ENCODE results near the gene CTPS2. TPM values are rescaled to one million over a fixed set of nuclear protein-coding genes. Genes with fewer than 3 reads are reported as not detected.

The CTPS2 gene
- total RNA-seq, 4 donors from 2014 or later: 15.9 to 25.0 (median 19.3) TPM

DNA sequence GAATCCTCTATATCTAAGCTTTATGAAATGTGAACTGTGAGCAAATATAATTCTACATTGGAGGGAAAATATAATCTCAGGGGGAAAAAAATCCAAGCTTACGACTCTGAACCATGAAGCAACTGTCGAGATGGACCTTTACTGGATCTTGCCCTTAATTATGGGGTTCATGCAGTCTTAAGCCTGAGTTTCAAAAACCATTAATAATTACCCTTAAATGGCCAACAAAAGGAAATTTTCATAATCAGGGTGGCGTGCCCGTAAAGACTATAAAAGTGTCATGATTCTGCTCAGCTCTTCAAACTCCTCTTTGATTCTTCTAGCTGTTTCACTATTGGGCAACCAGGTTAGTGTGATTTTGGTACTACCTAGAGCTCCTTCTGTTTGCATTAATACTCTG lies 62.6 kb downstream of the CTPS2 start, which contains the start of gene S100G:
Gene S100G (plus strand): TSS at position 301 of the 400 bp plus-strand sequence. CDS start 849 bp downstream, outside the sequence.
- TF ChIP-seq POLR2A (IDR thresholded peaks at IDR 0.05): no peak
- TF ChIP-seq, protein P1, sequence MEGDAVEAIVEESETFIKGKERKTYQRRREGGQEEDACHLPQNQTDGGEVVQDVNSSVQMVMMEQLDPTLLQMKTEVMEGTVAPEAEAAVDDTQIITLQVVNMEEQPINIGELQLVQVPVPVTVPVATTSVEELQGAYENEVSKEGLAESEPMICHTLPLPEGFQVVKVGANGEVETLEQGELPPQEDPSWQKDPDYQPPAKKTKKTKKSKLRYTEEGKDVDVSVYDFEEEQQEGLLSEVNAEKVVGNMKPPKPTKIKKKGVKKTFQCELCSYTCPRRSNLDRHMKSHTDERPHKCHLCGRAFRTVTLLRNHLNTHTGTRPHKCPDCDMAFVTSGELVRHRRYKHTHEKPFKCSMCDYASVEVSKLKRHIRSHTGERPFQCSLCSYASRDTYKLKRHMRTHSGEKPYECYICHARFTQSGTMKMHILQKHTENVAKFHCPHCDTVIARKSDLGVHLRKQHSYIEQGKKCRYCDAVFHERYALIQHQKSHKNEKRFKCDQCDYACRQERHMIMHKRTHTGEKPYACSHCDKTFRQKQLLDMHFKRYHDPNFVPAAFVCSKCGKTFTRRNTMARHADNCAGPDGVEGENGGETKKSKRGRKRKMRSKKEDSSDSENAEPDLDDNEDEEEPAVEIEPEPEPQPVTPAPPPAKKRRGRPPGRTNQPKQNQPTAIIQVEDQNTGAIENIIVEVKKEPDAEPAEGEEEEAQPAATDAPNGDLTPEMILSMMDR (IDR thresholded peaks at IDR 0.05): no peak
- H3K36me3 ChIP-seq: no peaks in the 10 kb centered on the region
- intact Hi-C loops (cut with DNase I): no loop called here
- H3K9me3 ChIP-seq: no peaks in the 10 kb centered on the region
- no peaks in the 10 kb centered on the region for H3K27me3 ChIP-seq
- H3K27ac ChIP-seq: no peak within 1 kb of the TSS
- no peak for DNase-seq
- WGBS, 2 donors: 98 to 99% methylated on average over 4 of the region's 4 CpGs
- H3K4me3 ChIP-seq (replicated peaks in 1 of 3): no peak within 1 kb of the TSS
- no peaks in the 10 kb centered on the region for H3K4me1 ChIP-seq

DNA sequence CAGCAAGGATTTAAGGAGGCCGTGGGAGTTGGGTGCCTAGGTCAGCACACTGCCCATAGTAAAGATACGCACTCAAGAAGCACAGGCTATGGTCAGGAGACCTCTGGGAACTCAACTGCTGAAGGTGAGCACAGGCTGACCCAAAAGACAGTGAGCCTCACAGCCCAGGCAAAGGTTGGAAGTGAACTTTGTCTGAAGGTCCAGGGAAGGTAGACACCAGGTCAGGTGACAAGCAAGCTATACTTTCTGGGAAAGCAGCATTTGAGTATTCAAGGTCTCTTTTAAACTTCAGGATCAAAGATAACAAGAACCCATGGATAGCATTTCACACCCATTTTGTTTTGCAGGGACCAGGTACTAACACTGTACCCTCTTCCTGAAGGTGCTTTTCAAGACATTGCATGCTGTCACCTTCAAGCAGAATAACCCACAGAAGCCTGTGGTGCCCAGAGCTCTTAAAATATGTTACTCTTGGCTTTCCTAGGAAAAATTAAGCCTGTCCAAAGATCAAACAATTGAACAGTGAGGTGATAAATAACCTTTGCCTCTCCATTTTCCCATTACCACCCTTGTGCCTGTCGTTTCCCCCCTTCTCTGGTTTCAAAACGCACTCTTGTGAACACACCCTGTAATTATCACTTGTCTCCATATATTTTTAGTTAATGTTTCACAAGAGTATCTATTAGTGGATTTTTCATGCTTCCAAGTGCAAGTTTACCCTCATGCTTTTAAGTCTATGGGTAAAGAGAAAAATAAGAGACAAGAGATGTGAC lies 65.9 kb downstream of the CTPS2 start:
- H3K9me3 ChIP-seq: no peaks in the 10 kb centered on the region
- no peaks in the 10 kb centered on the region for H3K27me3 ChIP-seq
- no peaks in the 10 kb centered on the region for H3K36me3 ChIP-seq
- H3K27ac ChIP-seq: no peak overlapping the region
- DNase-seq: no peak
- intact Hi-C loops (cut with DNase I): no loop called here
- WGBS, 2 donors: 94 to 95% methylated on average over 4 of the region's 4 CpGs
- TF ChIP-seq POLR2A (IDR thresholded peaks at IDR 0.05): no peak
- TF ChIP-seq, protein P1 (IDR thresholded peaks at IDR 0.05): no peak
- H3K4me3 ChIP-seq (replicated peaks in 1 of 3): no peak overlapping the region
- no peaks in the 10 kb centered on the region for H3K4me1 ChIP-seq

DNA sequence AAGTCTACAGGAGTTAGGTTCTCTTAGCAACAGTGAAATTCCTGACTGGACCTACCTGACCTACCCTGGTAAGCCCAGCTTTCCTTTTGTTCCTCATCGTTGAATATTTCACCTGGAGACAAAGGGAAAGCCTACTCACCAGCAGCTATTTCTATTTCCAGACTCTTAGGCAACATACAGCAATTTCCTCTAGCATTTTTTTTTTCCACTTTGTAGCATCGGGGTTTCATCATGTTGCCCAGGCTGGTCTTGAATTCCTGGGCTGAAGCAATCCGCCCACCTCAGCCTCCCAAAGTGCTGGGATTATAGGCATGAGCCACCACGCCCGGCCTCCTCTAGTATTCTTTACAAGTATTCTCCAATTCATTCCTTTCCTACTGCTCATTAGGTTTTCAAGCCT lies 69.3 kb downstream of the CTPS2 start:
- Histone ChIP-seq H3K36me3 (no peaks in the 10 kb centered on the region), H3K9me3 (no peaks in the 10 kb centered on the region), H3K4me3 (replicated peaks in 1 of 3) (no peak overlapping the region), H3K4me1 (no peaks in the 10 kb centered on the region), H3K27me3 (no peaks in the 10 kb centered on the region), H3K27ac (no peak overlapping the region)
- DNase-seq: no peak
- no peak for TF ChIP-seq POLR2A (IDR thresholded peaks at IDR 0.05)
- TF ChIP-seq, protein P1 (IDR thresholded peaks at IDR 0.05): no peak
- intact Hi-C loops (cut with DNase I): no loop called here
- 86 to 90% methylated on average over 5 of the region's 5 CpGs for WGBS, 2 donors

DNA sequence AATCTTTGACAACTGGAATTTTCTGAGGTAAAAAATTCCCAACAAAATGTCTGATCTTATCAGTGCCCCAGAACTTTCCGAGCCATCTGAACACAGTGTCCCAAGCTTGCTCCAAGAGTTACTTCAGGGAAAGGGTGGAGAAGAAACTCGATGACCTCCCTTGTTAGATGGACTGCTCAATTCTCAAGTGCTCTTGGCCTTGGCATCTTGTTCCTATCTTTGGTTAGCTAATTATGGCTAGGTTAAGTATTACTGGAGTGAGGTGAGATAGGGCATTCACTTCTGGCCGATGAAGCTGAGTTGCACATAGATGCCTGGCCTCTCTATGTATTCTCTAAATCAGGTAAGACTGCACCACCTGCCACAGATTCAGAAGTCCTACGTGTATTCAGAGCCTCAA lies 71.6 kb downstream of the CTPS2 start:
- intact Hi-C loops (cut with DNase I): no loop called here
- no peak for DNase-seq
- H3K27ac ChIP-seq: no peak overlapping the region

DNA sequence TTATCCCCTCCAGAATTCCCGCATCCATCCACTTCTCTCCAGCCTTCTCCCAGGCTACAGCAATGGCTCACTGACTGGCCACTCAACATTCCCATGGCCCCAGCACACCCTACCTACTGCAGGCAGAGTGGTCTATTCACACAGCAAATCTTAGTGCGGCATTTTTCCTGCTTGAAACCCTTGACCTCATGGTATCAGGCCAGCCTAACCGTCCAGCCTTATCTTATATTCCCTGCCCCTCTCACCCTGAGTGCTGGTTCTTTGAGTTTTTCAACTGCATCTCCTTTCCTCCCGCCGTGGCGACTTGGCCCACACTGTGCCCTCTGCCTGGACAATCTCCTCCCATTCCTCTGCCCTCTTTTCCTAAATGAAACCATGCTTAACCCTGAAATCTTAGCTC lies 72.5 kb downstream of the CTPS2 start:
- Histone ChIP-seq H3K4me1 (no peaks in the 10 kb centered on the region), H3K9me3 (no peaks in the 10 kb centered on the region), H3K27ac (no peak overlapping the region), H3K4me3 (replicated peaks in 1 of 3) (no peak overlapping the region), H3K36me3 (no peaks in the 10 kb centered on the region), H3K27me3 (no peaks in the 10 kb centered on the region)
- intact Hi-C loops (cut with DNase I): no loop called here
- TF ChIP-seq, protein P1 (IDR thresholded peaks at IDR 0.05): no peak
- no peak for TF ChIP-seq POLR2A (IDR thresholded peaks at IDR 0.05)
- no peak for DNase-seq
- WGBS, 2 donors: 93 to 96% methylated on average over 6 of the region's 6 CpGs

More for the DNA sequence above, 71.6 kb downstream of the CTPS2 start:
- WGBS, 2 donors: 78 to 86% methylated on average over 4 of the region's 4 CpGs
- no peak overlapping the region for H3K4me3 ChIP-seq (replicated peaks in 1 of 3)
- H3K36me3 ChIP-seq: no peaks in the 10 kb centered on the region
- TF ChIP-seq, protein P1 (IDR thresholded peaks at IDR 0.05): no peak
- no peak for TF ChIP-seq POLR2A (IDR thresholded peaks at IDR 0.05)
- H3K27me3 ChIP-seq: no peaks in the 10 kb centered on the region
- no peaks in the 10 kb centered on the region for H3K9me3 ChIP-seq
- no peaks in the 10 kb centered on the region for H3K4me1 ChIP-seq

All from thyroid gland (tissue), 4 donors.